Stomach (tissue), 4 donors: Measurements from ENCODE around the gene CFAP77.

Source experiments
- POLR2AphosphoS5 ChIP-seq, 3 donors: sonication (generic); formaldehyde crosslinking; IDR thresholded peaks; one replicate each; pipeline ENCODE4 v1.6.1; 2016; ENCODE audit warnings: antibody characterized with exemption in 3 of 3
- TF ChIP-seq, protein P1 (sequence below), 7 experiments: fragments of 450-650 bp in 4 of 7; fragments of 200-600 bp in 3 of 7; sonication (generic) in 3 of 7; IDR thresholded peaks; one replicate each; pipeline ENCODE4 v1.5.1; 2016 to 2019; ENCODE audit warnings: antibody characterized with exemption in 7 of 7, control low read depth in 2 of 7, mild to moderate bottlenecking in 1 of 7

DNA sequence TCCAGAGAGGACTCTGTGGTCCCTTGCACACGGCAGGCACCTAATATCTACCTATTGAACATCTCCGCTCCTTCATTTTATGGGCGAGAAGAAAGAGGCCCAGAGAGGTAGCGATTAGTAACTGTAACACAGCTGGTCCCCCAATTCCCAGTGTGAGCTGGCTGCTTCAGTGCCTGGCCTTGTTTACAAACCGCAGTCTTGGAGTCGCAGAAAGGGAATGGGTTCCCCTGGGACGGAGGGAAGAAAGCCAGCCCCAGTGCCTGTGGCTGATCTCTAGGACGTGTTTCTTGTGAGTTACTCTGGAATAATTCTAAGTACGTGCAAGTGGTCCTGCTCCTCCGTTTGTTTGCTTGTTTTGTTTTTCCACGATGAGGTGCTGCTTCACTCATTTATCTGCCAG, 52.0 kb downstream of the CFAP77 start:
- TF ChIP-seq, protein P1, sequence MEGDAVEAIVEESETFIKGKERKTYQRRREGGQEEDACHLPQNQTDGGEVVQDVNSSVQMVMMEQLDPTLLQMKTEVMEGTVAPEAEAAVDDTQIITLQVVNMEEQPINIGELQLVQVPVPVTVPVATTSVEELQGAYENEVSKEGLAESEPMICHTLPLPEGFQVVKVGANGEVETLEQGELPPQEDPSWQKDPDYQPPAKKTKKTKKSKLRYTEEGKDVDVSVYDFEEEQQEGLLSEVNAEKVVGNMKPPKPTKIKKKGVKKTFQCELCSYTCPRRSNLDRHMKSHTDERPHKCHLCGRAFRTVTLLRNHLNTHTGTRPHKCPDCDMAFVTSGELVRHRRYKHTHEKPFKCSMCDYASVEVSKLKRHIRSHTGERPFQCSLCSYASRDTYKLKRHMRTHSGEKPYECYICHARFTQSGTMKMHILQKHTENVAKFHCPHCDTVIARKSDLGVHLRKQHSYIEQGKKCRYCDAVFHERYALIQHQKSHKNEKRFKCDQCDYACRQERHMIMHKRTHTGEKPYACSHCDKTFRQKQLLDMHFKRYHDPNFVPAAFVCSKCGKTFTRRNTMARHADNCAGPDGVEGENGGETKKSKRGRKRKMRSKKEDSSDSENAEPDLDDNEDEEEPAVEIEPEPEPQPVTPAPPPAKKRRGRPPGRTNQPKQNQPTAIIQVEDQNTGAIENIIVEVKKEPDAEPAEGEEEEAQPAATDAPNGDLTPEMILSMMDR (IDR thresholded peaks at IDR 0.05): no peak
- TF ChIP-seq POLR2AphosphoS5 (IDR thresholded peaks at IDR 0.05): no peak
